K562 (cell line): Measurements from ENCODE around the gene GPN1. TPM values are rescaled to one million over a fixed set of nuclear protein-coding genes. Genes with fewer than 3 reads are reported as not detected.
A peak's percentile ranks its signal among the peaks of the same experiment; 100 is the strongest.

Experiments
- C11orf30 ChIP-seq: fragments of 450-650 bp; IDR thresholded peaks from 2 replicates; pipeline ENCODE4 v1.6.1; 2016; ENCODE audit warnings: low read depth, mild to moderate bottlenecking
- JUN ChIP-seq, 2 experiments: sonication (generic) in 1 of 2; formaldehyde crosslinking in 1 of 2; IDR thresholded peaks; 2 replicates each; pipeline versions ENCODE4 v1.6.1 to v1.8.0; 2012 to 2022; ENCODE audit warnings: borderline replicate concordance in 2 of 2, mild to moderate bottlenecking in 2 of 2, improper control_type of control experiment in 1 of 2, low read depth in 1 of 2, low read length in 1 of 2, missing genetic modification reagents in 1 of 2
- PURB ChIP-seq: sonication (generic); formaldehyde crosslinking; IDR thresholded peaks from 2 replicates; pipeline ENCODE4 v1.9.0; 2021; ENCODE audit warnings: low read depth, mild to moderate bottlenecking, missing genetic modification reagents
- RAD21 ChIP-seq, 2 experiments: fragments of 250-450 bp in 1 of 2; fragments of 450-650 bp in 1 of 2; sonication (Bioruptor Pico) in 1 of 2; formaldehyde crosslinking in 1 of 2; IDR thresholded peaks in 1 of 2; conservative IDR thresholded peaks in 1 of 2; 2 replicates each; pipeline versions ENCODE4 v1.4.0 to v1.8.0; 2020 to 2022; ENCODE audit warnings: mild to moderate bottlenecking in 2 of 2, moderate library complexity in 1 of 2
- ZBTB17 ChIP-seq: fragments of 450-650 bp; formaldehyde crosslinking; IDR thresholded peaks from 2 replicates; pipeline ENCODE4 v1.4.0; 2020; ENCODE audit warnings: mild to moderate bottlenecking
- ZKSCAN8 ChIP-seq: fragments of 200-800 bp; sonication (Bioruptor generic); IDR thresholded peaks from 2 replicates; pipeline ENCODE4 v1.6.1; 2016; ENCODE audit warnings: missing genetic modification characterization, missing compliant biosample characterization
- ZNF124 ChIP-seq: sonication (generic); formaldehyde crosslinking; IDR thresholded peaks from 2 replicates; pipeline ENCODE4 v1.8.1; 2022; ENCODE audit warnings: missing genetic modification reagents
- ZNF76 ChIP-seq: fragments of 250-450 bp; sonication (Bioruptor Pico); IDR thresholded peaks from 2 replicates; pipeline ENCODE4 v1.4.0; 2020; ENCODE audit warnings: mild to moderate bottlenecking, moderate library complexity, borderline replicate concordance
- ZNF766 ChIP-seq: fragments of 200-800 bp; sonication (Bioruptor generic); conservative IDR thresholded peaks from 2 replicates; pipeline ENCODE4 v1.6.1; 2016; ENCODE audit warnings: missing genetic modification characterization, missing compliant biosample characterization
- polyA plus RNA-seq, 8 experiments: library from polyadenylated mRNA; depleted of rRNA in 4 of 8; stranded (reverse) in 5 of 8; unstranded in 3 of 8; fragments of >200 nt; fragmentation: Nextera tagmentation in 2 of 8; fragmentation: Illumina TruSeq in 1 of 8; extraction: Ambion mirVana in 2 of 8; extraction: Trizol in 1 of 8; gene quantifications; 2 replicates each; pipeline versions ENCODE4 v1.2.1 to v1.2.3, GENCODE V29; 2011 to 2014; ENCODE audit warnings: inconsistent platforms in 1 of 8, missing spikeins in 1 of 8
- total RNA-seq, 7 experiments: library from RNA; depleted of rRNA in 6 of 7; stranded (reverse); fragments of >200 nt in 6 of 7; fragmentation: Illumina TruSeq in 2 of 7; extraction: Trizol in 2 of 7; gene quantifications; 2 replicates each; pipeline versions ENCODE4 v1.2.1 to v1.2.3, GENCODE V29; 2011 to 2021; ENCODE audit warnings: low replicate concordance in 1 of 7
- TF ChIP-seq, protein P1 (sequence below): fragments of 450-650 bp; formaldehyde crosslinking; IDR thresholded peaks from 2 replicates; pipeline ENCODE4 v1.4.0; 2022; ENCODE audit warnings: mild to moderate bottlenecking, moderate library complexity
- TF ChIP-seq, protein P2 (sequence below): sonication (generic); formaldehyde crosslinking; IDR thresholded peaks from 2 replicates; pipeline ENCODE4 v1.9.0; 2022; ENCODE audit warnings: mild to moderate bottlenecking, missing genetic modification reagents
- TF ChIP-seq, protein P3 (sequence below): fragments of 250-450 bp; sonication (Bioruptor Pico); IDR thresholded peaks from 2 replicates; pipeline ENCODE4 v1.5.0; 2021
- TF ChIP-seq, protein P4 (sequence below): sonication (generic); formaldehyde crosslinking; IDR thresholded peaks from 2 replicates; pipeline ENCODE4 v1.8.1; 2023; ENCODE audit warnings: missing genetic modification reagents, mild to moderate bottlenecking, borderline replicate concordance
- TF ChIP-seq, protein P5 (sequence below): fragments of 450-650 bp; IDR thresholded peaks from 2 replicates; pipeline ENCODE4 v1.6.1; 2016; ENCODE audit warnings: low read depth, mild to moderate bottlenecking, moderate library complexity
- TF ChIP-seq, protein P6 (sequence below): fragments of 250-450 bp; sonication (Bioruptor Pico); IDR thresholded peaks from 2 replicates; pipeline ENCODE4 v1.6.1; 2021; ENCODE audit warnings: mild to moderate bottlenecking

The GPN1 gene
- total and polyA plus RNA-seq, 9 of the 15 experiments (the other 6 are each of a cell fraction or from before 2014, with no cell fraction given) = 23.4 to 171 (median 48.2) TPM

DNA sequence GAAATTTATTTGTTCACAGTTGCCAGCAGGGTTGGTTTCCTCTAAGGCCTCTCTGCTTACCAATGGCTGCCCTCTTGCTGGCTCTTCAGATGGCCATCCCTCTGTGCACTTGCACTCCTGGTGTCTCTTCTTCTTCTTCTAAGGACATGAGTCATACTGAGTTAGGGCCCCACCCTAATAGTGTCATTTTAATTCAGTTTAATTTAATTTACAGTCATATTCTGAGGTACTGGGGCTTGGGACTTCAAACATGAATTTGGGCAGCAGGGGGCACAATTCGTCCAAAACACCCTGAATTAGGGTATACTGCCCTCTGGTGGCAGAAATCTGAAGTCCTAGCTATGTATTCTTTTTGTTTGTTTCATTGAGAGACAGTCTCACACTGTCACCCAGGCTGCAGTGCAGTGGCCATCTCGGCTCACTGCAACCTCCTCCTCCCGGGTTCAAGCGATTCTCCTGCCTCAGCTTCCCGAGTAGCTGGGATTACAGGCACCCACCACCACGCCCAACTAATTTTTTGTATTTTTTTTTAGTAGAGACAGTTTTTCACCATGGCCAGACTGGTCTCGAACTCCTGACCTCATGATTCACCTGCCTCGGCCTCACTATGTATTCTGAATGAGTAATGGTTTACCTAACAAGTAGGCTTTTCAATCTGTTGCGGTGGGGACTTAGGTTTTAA, 54.7 kb downstream of the GPN1 start (continued):
- TF ChIP-seq JUN (IDR thresholded peaks at IDR 0.05; ENCODE audit: borderline replicate concordance, low read depth, low read length) (no peak), JUN (CRISPR knock-in tag; IDR thresholded peaks at IDR 0.05; ENCODE audit: borderline replicate concordance) (no peak), ZNF76 (no peak), RAD21 (CRISPR knock-in tag; conservative IDR thresholded peaks at IDR 0.05 in 1 of 2, IDR thresholded peaks at IDR 0.05 in 1 of 2) (peak; percentile 81 to 94), ZNF124 (CRISPR knock-in tag) (no peak), ZKSCAN8 (CRISPR knock-in tag) (no peak), ZBTB17 (CRISPR knock-in tag) (no peak), PURB (CRISPR knock-in tag) (no peak), ZNF766 (no peak), C11orf30 (no peak)
- TF ChIP-seq, protein P1, sequence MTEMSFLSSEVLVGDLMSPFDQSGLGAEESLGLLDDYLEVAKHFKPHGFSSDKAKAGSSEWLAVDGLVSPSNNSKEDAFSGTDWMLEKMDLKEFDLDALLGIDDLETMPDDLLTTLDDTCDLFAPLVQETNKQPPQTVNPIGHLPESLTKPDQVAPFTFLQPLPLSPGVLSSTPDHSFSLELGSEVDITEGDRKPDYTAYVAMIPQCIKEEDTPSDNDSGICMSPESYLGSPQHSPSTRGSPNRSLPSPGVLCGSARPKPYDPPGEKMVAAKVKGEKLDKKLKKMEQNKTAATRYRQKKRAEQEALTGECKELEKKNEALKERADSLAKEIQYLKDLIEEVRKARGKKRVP (CRISPR knock-in tag) = no peak
- TF ChIP-seq, protein P2, sequence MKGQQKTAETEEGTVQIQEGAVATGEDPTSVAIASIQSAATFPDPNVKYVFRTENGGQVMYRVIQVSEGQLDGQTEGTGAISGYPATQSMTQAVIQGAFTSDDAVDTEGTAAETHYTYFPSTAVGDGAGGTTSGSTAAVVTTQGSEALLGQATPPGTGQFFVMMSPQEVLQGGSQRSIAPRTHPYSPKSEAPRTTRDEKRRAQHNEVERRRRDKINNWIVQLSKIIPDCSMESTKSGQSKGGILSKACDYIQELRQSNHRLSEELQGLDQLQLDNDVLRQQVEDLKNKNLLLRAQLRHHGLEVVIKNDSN (CRISPR knock-in tag) = no peak
- TF ChIP-seq, protein P3, sequence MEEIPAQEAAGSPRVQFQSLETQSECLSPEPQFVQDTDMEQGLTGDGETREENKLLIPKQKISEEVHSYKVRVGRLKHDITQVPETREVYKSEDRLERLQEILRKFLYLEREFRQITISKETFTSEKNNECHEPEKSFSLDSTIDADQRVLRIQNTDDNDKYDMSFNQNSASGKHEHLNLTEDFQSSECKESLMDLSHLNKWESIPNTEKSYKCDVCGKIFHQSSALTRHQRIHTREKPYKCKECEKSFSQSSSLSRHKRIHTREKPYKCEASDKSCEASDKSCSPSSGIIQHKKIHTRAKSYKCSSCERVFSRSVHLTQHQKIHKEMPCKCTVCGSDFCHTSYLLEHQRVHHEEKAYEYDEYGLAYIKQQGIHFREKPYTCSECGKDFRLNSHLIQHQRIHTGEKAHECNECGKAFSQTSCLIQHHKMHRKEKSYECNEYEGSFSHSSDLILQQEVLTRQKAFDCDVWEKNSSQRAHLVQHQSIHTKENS (CRISPR knock-in tag) = no peak
- TF ChIP-seq, protein P4, sequence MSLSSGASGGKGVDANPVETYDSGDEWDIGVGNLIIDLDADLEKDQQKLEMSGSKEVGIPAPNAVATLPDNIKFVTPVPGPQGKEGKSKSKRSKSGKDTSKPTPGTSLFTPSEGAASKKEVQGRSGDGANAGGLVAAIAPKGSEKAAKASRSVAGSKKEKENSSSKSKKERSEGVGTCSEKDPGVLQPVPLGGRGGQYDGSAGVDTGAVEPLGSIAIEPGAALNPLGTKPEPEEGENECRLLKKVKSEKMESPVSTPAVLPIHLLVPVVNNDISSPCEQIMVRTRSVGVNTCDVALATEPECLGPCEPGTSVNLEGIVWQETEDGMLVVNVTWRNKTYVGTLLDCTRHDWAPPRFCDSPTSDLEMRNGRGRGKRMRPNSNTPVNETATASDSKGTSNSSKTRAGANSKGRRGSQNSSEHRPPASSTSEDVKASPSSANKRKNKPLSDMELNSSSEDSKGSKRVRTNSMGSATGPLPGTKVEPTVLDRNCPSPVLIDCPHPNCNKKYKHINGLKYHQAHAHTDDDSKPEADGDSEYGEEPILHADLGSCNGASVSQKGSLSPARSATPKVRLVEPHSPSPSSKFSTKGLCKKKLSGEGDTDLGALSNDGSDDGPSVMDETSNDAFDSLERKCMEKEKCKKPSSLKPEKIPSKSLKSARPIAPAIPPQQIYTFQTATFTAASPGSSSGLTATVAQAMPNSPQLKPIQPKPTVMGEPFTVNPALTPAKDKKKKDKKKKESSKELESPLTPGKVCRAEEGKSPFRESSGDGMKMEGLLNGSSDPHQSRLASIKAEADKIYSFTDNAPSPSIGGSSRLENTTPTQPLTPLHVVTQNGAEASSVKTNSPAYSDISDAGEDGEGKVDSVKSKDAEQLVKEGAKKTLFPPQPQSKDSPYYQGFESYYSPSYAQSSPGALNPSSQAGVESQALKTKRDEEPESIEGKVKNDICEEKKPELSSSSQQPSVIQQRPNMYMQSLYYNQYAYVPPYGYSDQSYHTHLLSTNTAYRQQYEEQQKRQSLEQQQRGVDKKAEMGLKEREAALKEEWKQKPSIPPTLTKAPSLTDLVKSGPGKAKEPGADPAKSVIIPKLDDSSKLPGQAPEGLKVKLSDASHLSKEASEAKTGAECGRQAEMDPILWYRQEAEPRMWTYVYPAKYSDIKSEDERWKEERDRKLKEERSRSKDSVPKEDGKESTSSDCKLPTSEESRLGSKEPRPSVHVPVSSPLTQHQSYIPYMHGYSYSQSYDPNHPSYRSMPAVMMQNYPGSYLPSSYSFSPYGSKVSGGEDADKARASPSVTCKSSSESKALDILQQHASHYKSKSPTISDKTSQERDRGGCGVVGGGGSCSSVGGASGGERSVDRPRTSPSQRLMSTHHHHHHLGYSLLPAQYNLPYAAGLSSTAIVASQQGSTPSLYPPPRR (CRISPR knock-in tag) = no peak
- TF ChIP-seq, protein P5, sequence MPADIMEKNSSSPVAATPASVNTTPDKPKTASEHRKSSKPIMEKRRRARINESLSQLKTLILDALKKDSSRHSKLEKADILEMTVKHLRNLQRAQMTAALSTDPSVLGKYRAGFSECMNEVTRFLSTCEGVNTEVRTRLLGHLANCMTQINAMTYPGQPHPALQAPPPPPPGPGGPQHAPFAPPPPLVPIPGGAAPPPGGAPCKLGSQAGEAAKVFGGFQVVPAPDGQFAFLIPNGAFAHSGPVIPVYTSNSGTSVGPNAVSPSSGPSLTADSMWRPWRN = no peak
- TF ChIP-seq, protein P6, sequence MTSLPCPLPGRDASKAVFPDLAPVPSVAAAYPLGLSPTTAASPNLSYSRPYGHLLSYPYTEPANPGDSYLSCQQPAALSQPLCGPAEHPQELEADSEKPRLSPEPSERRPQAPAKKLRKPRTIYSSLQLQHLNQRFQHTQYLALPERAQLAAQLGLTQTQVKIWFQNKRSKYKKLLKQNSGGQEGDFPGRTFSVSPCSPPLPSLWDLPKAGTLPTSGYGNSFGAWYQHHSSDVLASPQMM = no peak
